Pancreas (tissue), 10 donors: ENCODE measurements around the gene KCNQ5. TPM values are rescaled to one million over a fixed set of nuclear protein-coding genes. Genes with fewer than 3 reads are reported as not detected.
"Not testable (repeated sequence)": the region's sequence is repeated elsewhere in the genome, so short reads cannot be mapped to it uniquely, and the experiment has no call there.

Experiments
- ATAC-seq, 4 donors: fragments of 200-7000 bp; cut with Tn5 transposase; one replicate each; pipeline versions ENCODE4 v1.8.0 to v1.9.1; 2020; ENCODE audit warnings: mild to moderate bottlenecking in 4 of 4, moderate library complexity in 4 of 4
- DNase-seq, 6 donors: peaks; one replicate each; pipeline ENCODE4 v3.0.0-alpha.2; 2020
- FAIRE-seq: peaks from 2 replicates; lab custom pipeline; 2012; peaks lifted over from hg19 to GRCh38; lab: Jason Lieb, UNC
- H3K27ac ChIP-seq, 4 donors: fragments of 200-600 bp; sonication (generic); 1 replicate in 3 of 4; 2 replicates in 1 of 4; pipeline versions ENCODE4 v1.5.0 to v1.8.0; 2020
- H3K27me3 ChIP-seq, 4 donors: fragments of 200-600 bp; one replicate each; pipeline ENCODE4 v1.8.0; 2021
- H3K36me3 ChIP-seq, 3 donors: fragments of 200-600 bp; sonication (generic) in 1 of 3; one replicate each; pipeline versions ENCODE4 v1.5.0 to v1.8.0; 2020 to 2021
- H3K4me1 ChIP-seq, 3 donors: fragments of 200-600 bp; one replicate each; pipeline ENCODE4 v1.8.0; 2021
- H3K4me3 ChIP-seq, 4 donors: fragments of 200-600 bp; sonication (generic) in 2 of 4; one replicate each; pipeline versions ENCODE4 v1.5.0 to v1.8.0; 2020 to 2021
- H3K9me3 ChIP-seq, 4 donors: fragments of 200-600 bp; one replicate each; pipeline ENCODE4 v1.8.0; 2021
- WGBS, 2 donors: extraction: QIAGEN DNeasy Blood & Tissue Kit; methylation state at CpG; one replicate each; pipeline ENCODE4 v1.1.7; 2013; 5-methylcytosine and 5-hydroxymethylcytosine counted together
- intact Hi-C, 3 donors: fragments of 100-400 bp; cut with DNase I; formaldehyde crosslinking; loops; one replicate each; pipeline versions ENCODE4 v1.11.1 to v1.14.2; 2022
- polyA plus RNA-seq, 2 donors: library from polyadenylated mRNA; stranded (reverse); fragments of 200-250 nt; gene quantifications; one replicate each; pipeline ENCODE4 v1.2.3, GENCODE V29; 2013
- total RNA-seq, 6 donors: library from RNA; stranded (reverse); fragmentation: NEBNext Ultra II Directional in 4 of 6; extraction: Animal tissue kit (Norgen Biotek cat#: 25700) in 4 of 6; gene quantifications; one replicate each; pipeline versions ENCODE4 v1.2.1 to v1.2.4, GENCODE V29; 2021 to 2023
- TF ChIP-seq, protein P1 (sequence below), 4 donors: fragments of 200-600 bp; sonication (generic) in 3 of 4; IDR thresholded peaks; one replicate each; pipeline versions ENCODE4 v1.5.0 to v1.8.0; 2021; ENCODE audit warnings: antibody characterized with exemption in 4 of 4
- donor health status: healthy with polysubstance abuse.
- donor health status: DM: no; HTN: no; CAD: no; lungs with moderate emphysema.
- donor health status: DM: no; HTN: no; CAD: no.
- donor health status: control.
- donor health status: control.
- donor health status: Bipolar disorder and iron deficiency.
- donor health status: DM: yes; HTN: yes; CAD: no.
- donor health status: DM: no; HTN: no; CAD: no.
- donor health status: DM: no; HTN: no; CAD: no.
- donor health status: DM: yes; HTN: yes; CAD: no.

The KCNQ5 gene
- total and polyA plus RNA-seq, 8 donors: 0.03 to 1.1 (median 0.13) TPM

DNA sequence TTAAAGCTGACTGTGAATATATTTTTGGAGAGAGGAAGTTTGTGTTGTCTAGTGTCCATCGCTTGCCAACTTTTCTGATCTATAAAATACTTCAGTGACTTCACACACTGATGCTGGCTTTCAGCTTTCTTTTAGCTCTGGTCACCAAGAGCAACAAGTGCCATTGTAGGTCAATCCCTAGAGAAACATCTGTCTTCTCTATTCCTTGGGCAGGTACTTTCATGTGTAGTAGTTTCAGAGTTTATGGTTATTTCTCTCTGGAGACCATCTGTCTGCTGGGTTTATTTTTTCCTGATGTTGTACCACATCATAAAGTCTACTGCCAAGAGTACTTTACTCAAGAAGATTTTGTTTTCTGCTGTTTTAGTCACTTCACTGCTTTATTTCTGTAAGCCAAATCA, 353.5 kb downstream of the KCNQ5 start:
- no peaks in the 10 kb centered on the region for H3K9me3 ChIP-seq
- no peaks in the 10 kb centered on the region for H3K27me3 ChIP-seq
- H3K4me1 ChIP-seq: no peaks in the 10 kb centered on the region
- no peak overlapping the region for H3K27ac ChIP-seq
- no peak overlapping the region for H3K4me3 ChIP-seq
- TF ChIP-seq, protein P1, sequence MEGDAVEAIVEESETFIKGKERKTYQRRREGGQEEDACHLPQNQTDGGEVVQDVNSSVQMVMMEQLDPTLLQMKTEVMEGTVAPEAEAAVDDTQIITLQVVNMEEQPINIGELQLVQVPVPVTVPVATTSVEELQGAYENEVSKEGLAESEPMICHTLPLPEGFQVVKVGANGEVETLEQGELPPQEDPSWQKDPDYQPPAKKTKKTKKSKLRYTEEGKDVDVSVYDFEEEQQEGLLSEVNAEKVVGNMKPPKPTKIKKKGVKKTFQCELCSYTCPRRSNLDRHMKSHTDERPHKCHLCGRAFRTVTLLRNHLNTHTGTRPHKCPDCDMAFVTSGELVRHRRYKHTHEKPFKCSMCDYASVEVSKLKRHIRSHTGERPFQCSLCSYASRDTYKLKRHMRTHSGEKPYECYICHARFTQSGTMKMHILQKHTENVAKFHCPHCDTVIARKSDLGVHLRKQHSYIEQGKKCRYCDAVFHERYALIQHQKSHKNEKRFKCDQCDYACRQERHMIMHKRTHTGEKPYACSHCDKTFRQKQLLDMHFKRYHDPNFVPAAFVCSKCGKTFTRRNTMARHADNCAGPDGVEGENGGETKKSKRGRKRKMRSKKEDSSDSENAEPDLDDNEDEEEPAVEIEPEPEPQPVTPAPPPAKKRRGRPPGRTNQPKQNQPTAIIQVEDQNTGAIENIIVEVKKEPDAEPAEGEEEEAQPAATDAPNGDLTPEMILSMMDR (IDR thresholded peaks at IDR 0.05): no peak
- no peak for ATAC-seq
- FAIRE-seq: no peak
- no peak for DNase-seq
- H3K36me3 ChIP-seq: no peaks in the 10 kb centered on the region
- WGBS, 2 donors: 74 to 85% methylated on average over 1 of the region's 1 CpG
- intact Hi-C loops: no loop called here

DNA sequence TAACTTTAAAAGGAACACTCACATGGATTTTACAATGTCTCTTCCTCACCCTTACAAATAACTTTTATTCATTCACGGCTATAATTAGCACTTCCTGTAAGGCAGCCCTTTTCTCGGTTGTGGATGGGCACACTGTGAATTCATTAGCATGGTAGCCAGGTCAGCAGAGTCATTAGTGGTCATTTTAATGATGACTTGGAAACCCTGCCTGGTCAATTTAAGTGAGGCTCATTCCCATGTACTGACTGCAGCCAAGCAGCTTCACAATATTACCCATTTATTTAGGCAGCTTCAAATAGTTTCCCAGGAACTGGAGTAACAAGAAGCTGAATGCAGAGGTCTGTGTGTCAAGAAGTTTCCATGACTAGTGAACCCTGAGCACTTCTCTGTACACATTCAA, 354.6 kb downstream of the KCNQ5 start:
- no peak overlapping the region for H3K27ac ChIP-seq
- H3K4me1 ChIP-seq: no peaks in the 10 kb centered on the region
- ATAC-seq (no peak), DNase-seq (no peak), FAIRE-seq (no peak)
- H3K36me3 ChIP-seq: no peaks in the 10 kb centered on the region
- TF ChIP-seq, protein P1 (IDR thresholded peaks at IDR 0.05): no peak
- no peaks in the 10 kb centered on the region for H3K9me3 ChIP-seq
- H3K27me3 ChIP-seq: no peaks in the 10 kb centered on the region
- 47 to 51% methylated on average over 2 of the region's 2 CpGs for WGBS, 2 donors
- H3K4me3 ChIP-seq: no peak overlapping the region
- intact Hi-C loops: no loop called here

DNA sequence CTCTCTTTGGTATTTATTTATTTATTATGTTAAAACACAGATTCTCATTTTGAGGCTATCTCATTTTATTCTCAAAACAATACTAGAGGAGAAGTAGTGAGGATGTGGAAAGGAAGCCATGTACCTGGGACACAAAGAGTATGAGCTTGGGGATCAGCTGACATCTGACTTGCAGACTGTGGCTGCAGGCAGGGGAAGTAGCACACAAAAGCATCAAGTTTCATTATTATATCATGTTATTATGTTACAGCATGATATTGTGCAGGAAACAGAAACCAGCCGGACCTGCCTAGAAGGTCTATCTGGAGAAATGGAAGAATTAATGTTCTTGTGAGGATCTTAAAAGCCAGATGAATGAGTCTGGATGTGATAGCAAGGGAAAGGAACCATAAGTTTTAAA, 355.2 kb downstream of the KCNQ5 start:
- DNase-seq (no peak), FAIRE-seq (no peak), ATAC-seq (peak in 1 of 4 donors; percentile 38)
- intact Hi-C loops: no loop called here
- no peaks in the 10 kb centered on the region for H3K4me1 ChIP-seq
- no peaks in the 10 kb centered on the region for H3K9me3 ChIP-seq
- no peak overlapping the region for H3K27ac ChIP-seq
- H3K27me3 ChIP-seq: no peaks in the 10 kb centered on the region
- no peaks in the 10 kb centered on the region for H3K36me3 ChIP-seq
- WGBS, 2 donors: 55 to 69% methylated on average over 1 of the region's 1 CpG
- no peak overlapping the region for H3K4me3 ChIP-seq
- TF ChIP-seq, protein P1 (IDR thresholded peaks at IDR 0.05): no peak

DNA sequence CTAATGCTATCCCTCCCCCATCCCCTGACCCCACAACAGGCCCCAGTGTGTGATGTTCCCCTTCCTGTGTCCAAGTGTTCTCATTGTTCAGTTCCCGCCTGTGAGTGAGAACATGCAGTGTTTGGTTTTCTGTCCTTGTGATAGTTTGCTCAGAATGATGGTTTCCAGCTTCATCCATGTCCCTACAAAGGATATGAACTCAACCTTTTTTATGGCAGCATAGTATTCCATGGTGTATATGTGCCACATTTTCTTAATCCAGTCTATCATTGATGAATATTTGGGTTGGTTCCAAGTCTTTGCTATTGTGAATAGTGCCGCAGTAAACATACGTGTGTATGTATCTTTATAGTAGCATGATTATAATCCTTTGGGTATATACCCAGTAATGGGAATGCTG, 356.9 kb downstream of the KCNQ5 start:
- H3K27me3 ChIP-seq, ATAC-seq, H3K4me1 ChIP-seq, FAIRE-seq, H3K9me3 ChIP-seq, intact Hi-C loops, H3K36me3 ChIP-seq, H3K4me3 ChIP-seq, H3K27ac ChIP-seq, DNase-seq: not testable (repeated sequence)
- 90 to 99% methylated on average over 3 of the region's 3 CpGs for WGBS, 2 donors

DNA sequence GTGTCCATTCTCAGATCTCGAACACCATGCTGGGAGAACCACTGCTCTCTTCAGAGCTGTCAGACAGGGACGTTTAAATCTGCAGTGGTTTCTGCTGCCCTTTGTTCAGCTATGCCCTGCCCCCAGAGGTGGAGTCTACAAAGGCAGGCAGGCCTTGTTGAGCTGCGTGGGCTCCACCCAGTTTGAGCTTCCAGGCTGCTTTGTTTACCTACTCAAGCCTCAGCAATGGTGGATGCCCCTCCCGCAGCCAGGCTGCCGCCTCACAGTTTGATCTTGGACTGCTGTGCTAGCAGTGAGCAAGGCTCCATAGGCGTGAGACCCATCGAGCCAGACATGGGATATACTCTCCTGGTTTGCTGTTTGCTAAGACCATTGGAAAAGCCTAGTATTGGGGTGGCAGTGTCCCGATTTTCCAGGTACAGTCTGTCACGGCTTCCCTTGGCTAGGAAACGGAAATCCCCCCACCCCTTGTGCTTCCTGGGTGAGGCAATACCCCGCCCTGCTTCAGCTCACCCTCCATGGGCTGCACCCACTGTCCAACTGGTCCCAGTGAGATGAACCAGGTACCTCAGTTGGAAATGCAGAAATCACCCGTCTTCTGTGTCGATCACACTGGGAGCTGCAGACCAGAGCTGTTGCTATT, 362.4 kb downstream of the KCNQ5 start:
- H3K9me3 ChIP-seq, H3K4me3 ChIP-seq, FAIRE-seq, DNase-seq, ATAC-seq, intact Hi-C loops, H3K27me3 ChIP-seq, H3K36me3 ChIP-seq, H3K27ac ChIP-seq, H3K4me1 ChIP-seq: not testable (repeated sequence)
- 60 to 68% methylated on average over 13 of the region's 13 CpGs for WGBS, 2 donors

DNA sequence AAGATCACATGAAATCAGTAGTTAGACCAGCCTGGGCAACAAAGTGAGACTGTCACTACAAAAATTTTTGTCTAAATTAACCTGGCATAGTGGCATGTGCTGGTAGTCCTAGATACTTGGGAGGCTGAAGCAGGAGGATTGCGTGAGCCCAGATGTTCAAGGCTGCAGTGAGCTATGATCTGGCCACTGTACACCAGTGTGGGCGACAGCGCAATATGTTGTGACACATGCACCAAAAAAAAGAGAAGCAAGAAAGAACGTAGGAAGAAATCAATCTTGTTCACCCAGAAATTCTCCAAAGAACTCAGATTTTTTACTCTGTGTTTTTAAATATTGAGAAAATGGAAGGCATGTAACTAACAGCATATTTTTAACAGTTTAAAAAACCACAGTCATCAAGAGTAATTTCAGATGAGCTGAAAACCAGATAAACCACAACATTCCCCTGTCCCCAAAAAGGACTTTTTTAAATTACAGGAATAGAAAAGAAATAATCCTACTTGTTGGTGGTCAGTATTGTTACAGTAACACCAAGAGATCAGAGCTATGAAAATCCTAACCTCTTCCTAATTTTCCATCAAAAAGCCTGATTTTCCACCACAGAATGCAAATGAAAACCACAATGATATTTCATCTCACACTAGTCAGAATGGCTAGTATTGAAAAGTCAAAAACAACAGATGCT, 363.3 kb downstream of the KCNQ5 start:
- TF ChIP-seq, protein P1 (IDR thresholded peaks at IDR 0.05): no peak
- no peaks in the 10 kb centered on the region for H3K9me3 ChIP-seq
- intact Hi-C loops: no loop called here
- FAIRE-seq (no peak), DNase-seq (no peak), ATAC-seq (peak in 1 of 4 donors; percentile 42)
- no peaks in the 10 kb centered on the region for H3K36me3 ChIP-seq
- no peak overlapping the region for H3K27ac ChIP-seq
- 77 to 86% methylated on average over 4 of the region's 4 CpGs for WGBS, 2 donors
- H3K4me1 ChIP-seq: no peaks in the 10 kb centered on the region
- no peaks in the 10 kb centered on the region for H3K27me3 ChIP-seq
- no peak overlapping the region for H3K4me3 ChIP-seq
